Neural progenitor cell (in vitro differentiated cells): ENCODE measurements around the gene ZC3H10. TPM values are rescaled to one million over a fixed set of nuclear protein-coding genes. Genes with fewer than 3 reads are reported as not detected.

Experiments
- DNase-seq: peaks from one replicate; pipeline ENCODE4 v3.0.0-alpha.2; 2016; ENCODE audit warnings: low spot score
- H2AFZ ChIP-seq: fragments of 200-600 bp; sonication (generic); replicated peaks from 2 replicates; pipeline ENCODE4 v1.6.1; 2016; ENCODE audit warnings: antibody characterized with exemption
- H3F3A ChIP-seq: fragments of 200-600 bp; sonication (generic); 2 replicates; pipeline ENCODE4 v1.6.1; 2016; ENCODE audit warnings: antibody characterized with exemption, low read depth
- H3K27ac ChIP-seq: fragments of 200-600 bp; sonication (generic); 2 replicates; pipeline ENCODE4 v1.5.1; 2016; ENCODE audit warnings: mild to moderate bottlenecking
- H3K27me3 ChIP-seq: fragments of 200-600 bp; sonication (generic); 2 replicates; pipeline ENCODE4 v1.6.1; 2016; ENCODE audit warnings: mild to moderate bottlenecking, moderate library complexity
- H3K36me3 ChIP-seq: fragments of 200-600 bp; sonication (generic); 2 replicates; pipeline ENCODE4 v1.5.1; 2016
- H3K4me1 ChIP-seq: fragments of 200-600 bp; sonication (generic); 2 replicates; pipeline ENCODE4 v1.6.1; 2016; ENCODE audit warnings: mixed run types
- H3K4me2 ChIP-seq: fragments of 200-600 bp; sonication (generic); 2 replicates; pipeline ENCODE4 v1.6.1; 2016
- H3K4me3 ChIP-seq: fragments of 200-600 bp; sonication (generic); 2 replicates; pipeline ENCODE4 v1.5.1; 2016
- H3K79me2 ChIP-seq: fragments of 200-600 bp; sonication (generic); 2 replicates; pipeline ENCODE4 v1.6.1; 2016; ENCODE audit warnings: low read depth
- H3K9ac ChIP-seq: fragments of 200-600 bp; sonication (generic); 2 replicates; pipeline ENCODE4 v1.6.1; 2016
- H3K9me3 ChIP-seq: fragments of 200-600 bp; sonication (generic); 2 replicates; pipeline ENCODE4 v1.5.1; 2016; ENCODE audit warnings: low read depth
- H4K20me1 ChIP-seq: fragments of 200-600 bp; sonication (generic); 2 replicates; pipeline ENCODE4 v1.6.1; 2016; ENCODE audit warnings: low read depth
- H3K27ac Mint-ChIP-seq: 3 replicates; pipeline ENCODE4 v1.8.0; 2021; ENCODE audit warnings: mixed read lengths
- H3K27me3 Mint-ChIP-seq: 2 replicates; pipeline ENCODE4 v1.8.0; 2022; ENCODE audit warnings: low read depth, mild to moderate bottlenecking, inconsistent platforms, moderate library complexity, mixed read lengths; ENCODE audit not compliant: insufficient read depth
- H3K36me3 Mint-ChIP-seq: 3 replicates; pipeline ENCODE4 v1.8.0; 2021; ENCODE audit warnings: mixed read lengths
- H3K4me1 Mint-ChIP-seq: 3 replicates; pipeline ENCODE4 v1.8.0; 2021; ENCODE audit warnings: mixed read lengths
- H3K4me3 Mint-ChIP-seq: 3 replicates; pipeline ENCODE4 v1.8.0; 2021; ENCODE audit warnings: mild to moderate bottlenecking, moderate library complexity, mixed read lengths
- H3K9me3 Mint-ChIP-seq: 3 replicates; pipeline ENCODE4 v1.8.0; 2020; ENCODE audit warnings: mixed read lengths
- CTCF ChIP-seq: fragments of 200-600 bp; sonication (generic); IDR thresholded peaks from 2 replicates; pipeline ENCODE4 v1.5.1; 2017; ENCODE audit warnings: antibody characterized with exemption, mild to moderate bottlenecking
- EZH2 ChIP-seq: fragments of 200-600 bp; sonication (generic); IDR thresholded peaks from 2 replicates; pipeline ENCODE4 v1.6.1; 2017; ENCODE audit warnings: antibody characterized with exemption, mild to moderate bottlenecking, moderate library complexity
- EZH2phosphoT487 ChIP-seq: fragments of 200-600 bp; sonication (generic); IDR thresholded peaks from 2 replicates; pipeline ENCODE4 v1.6.1; 2017; ENCODE audit warnings: antibody characterized with exemption
- total RNA-seq: library from RNA; depleted of rRNA; stranded (reverse); fragments of >200 nt; gene quantifications from 2 replicates; pipeline ENCODE4 v1.2.3, GENCODE V29; 2015; ENCODE audit warnings: low replicate concordance

Gene ZC3H10
- total RNA-seq, 1 donor from 2014 or later: 10.8 TPM

- H2AFZ ChIP-seq: no peak overlapping the region
- H3K9me3 ChIP-seq: no peaks in the 10 kb centered on the region
- peaks cover 4% of the 10 kb centered on the region for H3K36me3 Mint-ChIP-seq
- H3K4me2 ChIP-seq: peak overlapping the region; percentile 74
- TF ChIP-seq CTCF: no peak
- no peaks in the 10 kb centered on the region for H3K27me3 ChIP-seq
- peaks cover 16% of the 10 kb centered on the region for H3F3A ChIP-seq
- H3K9me3 Mint-ChIP-seq: no peaks in the 10 kb centered on the region
- peaks cover 10% of the 10 kb centered on the region for H3K36me3 ChIP-seq
- no peak for DNase-seq
- H3K4me1 Mint-ChIP-seq: peaks cover 24% of the 10 kb centered on the region
- H4K20me1 ChIP-seq: peaks cover 30% of the 10 kb centered on the region
- peak overlapping the region; percentile 83 for H3K4me3 ChIP-seq
- H3K27me3 Mint-ChIP-seq: peaks cover 3% of the 10 kb centered on the region
- peaks cover 46% of the 10 kb centered on the region for H3K79me2 ChIP-seq
- H3K9ac ChIP-seq: peak overlapping the region; percentile 50
- H3K27ac Mint-ChIP-seq: peak overlapping the region; percentile 59
- H3K4me1 ChIP-seq: peaks cover 11% of the 10 kb centered on the region
- peak overlapping the region; percentile 48 for H3K27ac ChIP-seq
- peak overlapping the region; percentile 93 for H3K4me3 Mint-ChIP-seq
Measured at GRCh38 chr12:56103066-56103711, 14.9 kb upstream of the ZC3H10 start.

GRCh38 chr12:56103823-56104108, 14.3 kb upstream of the ZC3H10 start:
- peak overlapping the region; percentile 81 for H3K27ac Mint-ChIP-seq
- Histone ChIP-seq H3F3A (peaks cover 18% of the 10 kb centered on the region), H3K4me3 (peak overlapping the region; percentile 83), H3K36me3 (peaks cover 12% of the 10 kb centered on the region), H3K4me1 (peaks cover 11% of the 10 kb centered on the region), H3K79me2 (peaks cover 46% of the 10 kb centered on the region), H3K4me2 (peak overlapping the region; percentile 74), H3K9ac (peak overlapping the region; percentile 50), H3K27me3 (no peaks in the 10 kb centered on the region), H4K20me1 (peaks cover 30% of the 10 kb centered on the region), H2AFZ (peak overlapping the region; percentile 46), H3K9me3 (no peaks in the 10 kb centered on the region), H3K27ac (peak overlapping the region; percentile 48)
- H3K27me3 Mint-ChIP-seq: peaks cover 3% of the 10 kb centered on the region
- peak overlapping the region; percentile 93 for H3K4me3 Mint-ChIP-seq
- no peak for DNase-seq
- TF ChIP-seq CTCF (no peak), EZH2phosphoT487 (no peak), EZH2 (no peak)
- H3K36me3 Mint-ChIP-seq: peaks cover 9% of the 10 kb centered on the region
- H3K9me3 Mint-ChIP-seq: no peaks in the 10 kb centered on the region
- peaks cover 24% of the 10 kb centered on the region for H3K4me1 Mint-ChIP-seq

- Mint-ChIP-seq H3K4me3 (peak within 1 kb of the TSS; percentile 93), H3K4me1 (peaks cover 24% of the 10 kb centered on the region), H3K27me3 (peaks cover 2% of the 10 kb centered on the region), H3K27ac (peak within 1 kb of the TSS; percentile 99), H3K9me3 (no peaks in the 10 kb centered on the region), H3K36me3 (peaks cover 9% of the 10 kb centered on the region)
- Histone ChIP-seq H3K27ac (peak within 1 kb of the TSS; percentile 67), H4K20me1 (peaks cover 30% of the 10 kb centered on the region), H3K4me1 (peaks cover 11% of the 10 kb centered on the region), H3F3A (peaks cover 18% of the 10 kb centered on the region), H3K4me3 (peak within 1 kb of the TSS; percentile 83), H3K36me3 (peaks cover 12% of the 10 kb centered on the region), H3K27me3 (no peaks in the 10 kb centered on the region), H3K9me3 (no peaks in the 10 kb centered on the region), H3K79me2 (peaks cover 46% of the 10 kb centered on the region), H3K4me2 (peak within 1 kb of the TSS; percentile 97), H3K9ac (peak within 1 kb of the TSS; percentile 89), H2AFZ (peak within 1 kb of the TSS; percentile 74)
- peak; percentile 100 for DNase-seq
- no peak for TF ChIP-seq CTCF
- no peak for TF ChIP-seq EZH2phosphoT487
- TF ChIP-seq EZH2: no peak
Measured at GRCh38 chr12:56104109-56104814, 13.8 kb upstream of the ZC3H10 start, which contains the start of gene PA2G4. Gene PA2G4, plus strand, starts transcription at chr12:56104559. Its CDS starts 179 bp downstream, at chr12:56104738.
